K562 (cell line): ENCODE data around the gene GMEB1. TPM values are rescaled to one million over a fixed set of nuclear protein-coding genes. Genes with fewer than 3 reads are reported as not detected.

Experiments used
- MCM7 ChIP-seq, 2 experiments: fragments of 450-650 bp; IDR thresholded peaks; 2 replicates each; pipeline ENCODE4 v1.6.1; 2016 to 2018
- PHB ChIP-seq: fragments of 250-450 bp; sonication (Bioruptor Pico); IDR thresholded peaks from 2 replicates; pipeline ENCODE4 v1.5.0; 2021
- ZNF239 ChIP-seq: fragments of 250-450 bp; sonication (Bioruptor Pico); IDR thresholded peaks from 2 replicates; pipeline ENCODE4 v1.4.0; 2020; ENCODE audit warnings: mild to moderate bottlenecking
- ZNF316 ChIP-seq: fragments of 450-650 bp; IDR thresholded peaks from 2 replicates; pipeline ENCODE4 v1.6.1; 2016
- polyA plus RNA-seq, 8 experiments: library from polyadenylated mRNA; depleted of rRNA in 4 of 8; stranded (reverse) in 5 of 8; unstranded in 3 of 8; fragments of >200 nt; fragmentation: Nextera tagmentation in 2 of 8; fragmentation: Illumina TruSeq in 1 of 8; extraction: Ambion mirVana in 2 of 8; extraction: Trizol in 1 of 8; gene quantifications; 2 replicates each; pipeline versions ENCODE4 v1.2.1 to v1.2.3, GENCODE V29; 2011 to 2014; ENCODE audit warnings: inconsistent platforms in 1 of 8, missing spikeins in 1 of 8
- total RNA-seq, 7 experiments: library from RNA; depleted of rRNA in 6 of 7; stranded (reverse); fragments of >200 nt in 6 of 7; fragmentation: Illumina TruSeq in 2 of 7; extraction: Trizol in 2 of 7; gene quantifications; 2 replicates each; pipeline versions ENCODE4 v1.2.1 to v1.2.3, GENCODE V29; 2011 to 2021; ENCODE audit warnings: low replicate concordance in 1 of 7
- TF ChIP-seq, protein P1 (sequence below): fragments of 450-650 bp; IDR thresholded peaks from 2 replicates; pipeline ENCODE4 v1.6.1; 2016; ENCODE audit warnings: mild to moderate bottlenecking, moderate library complexity
- TF ChIP-seq, protein P2 (sequence below): fragments of 250-450 bp; sonication (Bioruptor Pico); IDR thresholded peaks from 2 replicates; pipeline ENCODE4 v1.8.0; 2022; ENCODE audit warnings: inconsistent platforms, mild to moderate bottlenecking, moderate library complexity, borderline replicate concordance
- TF ChIP-seq, protein P3 (sequence below): fragments of 250-450 bp; sonication (Bioruptor Pico); IDR thresholded peaks from 2 replicates; pipeline ENCODE4 v1.8.0; 2021; ENCODE audit warnings: borderline replicate concordance, mild to moderate bottlenecking, moderate library complexity; ENCODE audit not compliant: poor library complexity, severe bottlenecking
- TF ChIP-seq, protein P4 (sequence below): fragments of 250-450 bp; sonication (Bioruptor Pico); IDR thresholded peaks from 2 replicates; pipeline ENCODE4 v1.8.0; 2022; ENCODE audit warnings: moderate library complexity, mild to moderate bottlenecking, inconsistent platforms

GMEB1 gene
- total and polyA plus RNA-seq, 9 of the 15 experiments (the other 6 are each of a cell fraction or from before 2014, with no cell fraction given), result 6.6 to 17.5 (median 8.5) TPM

DNA sequence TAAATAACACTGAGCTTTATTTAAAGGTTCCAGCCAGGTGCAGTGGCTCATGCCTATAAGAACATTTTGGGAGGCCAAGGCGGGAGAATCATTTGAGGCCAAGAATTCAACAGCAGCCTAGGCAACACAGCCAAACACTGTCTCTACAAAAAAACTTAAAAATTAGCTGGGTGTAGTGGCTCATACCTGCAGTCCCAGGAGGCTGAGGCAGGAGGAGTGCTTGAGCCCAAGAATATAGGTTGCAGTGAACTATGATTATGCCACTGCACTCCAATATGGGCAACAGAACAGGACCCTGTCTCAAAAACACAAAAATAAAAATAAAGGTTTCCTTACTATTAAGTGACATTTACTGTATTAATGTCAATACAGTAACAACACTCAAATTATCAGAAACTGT, 27.8 kb upstream of the GMEB1 start (continued):
- TF ChIP-seq, protein P1, sequence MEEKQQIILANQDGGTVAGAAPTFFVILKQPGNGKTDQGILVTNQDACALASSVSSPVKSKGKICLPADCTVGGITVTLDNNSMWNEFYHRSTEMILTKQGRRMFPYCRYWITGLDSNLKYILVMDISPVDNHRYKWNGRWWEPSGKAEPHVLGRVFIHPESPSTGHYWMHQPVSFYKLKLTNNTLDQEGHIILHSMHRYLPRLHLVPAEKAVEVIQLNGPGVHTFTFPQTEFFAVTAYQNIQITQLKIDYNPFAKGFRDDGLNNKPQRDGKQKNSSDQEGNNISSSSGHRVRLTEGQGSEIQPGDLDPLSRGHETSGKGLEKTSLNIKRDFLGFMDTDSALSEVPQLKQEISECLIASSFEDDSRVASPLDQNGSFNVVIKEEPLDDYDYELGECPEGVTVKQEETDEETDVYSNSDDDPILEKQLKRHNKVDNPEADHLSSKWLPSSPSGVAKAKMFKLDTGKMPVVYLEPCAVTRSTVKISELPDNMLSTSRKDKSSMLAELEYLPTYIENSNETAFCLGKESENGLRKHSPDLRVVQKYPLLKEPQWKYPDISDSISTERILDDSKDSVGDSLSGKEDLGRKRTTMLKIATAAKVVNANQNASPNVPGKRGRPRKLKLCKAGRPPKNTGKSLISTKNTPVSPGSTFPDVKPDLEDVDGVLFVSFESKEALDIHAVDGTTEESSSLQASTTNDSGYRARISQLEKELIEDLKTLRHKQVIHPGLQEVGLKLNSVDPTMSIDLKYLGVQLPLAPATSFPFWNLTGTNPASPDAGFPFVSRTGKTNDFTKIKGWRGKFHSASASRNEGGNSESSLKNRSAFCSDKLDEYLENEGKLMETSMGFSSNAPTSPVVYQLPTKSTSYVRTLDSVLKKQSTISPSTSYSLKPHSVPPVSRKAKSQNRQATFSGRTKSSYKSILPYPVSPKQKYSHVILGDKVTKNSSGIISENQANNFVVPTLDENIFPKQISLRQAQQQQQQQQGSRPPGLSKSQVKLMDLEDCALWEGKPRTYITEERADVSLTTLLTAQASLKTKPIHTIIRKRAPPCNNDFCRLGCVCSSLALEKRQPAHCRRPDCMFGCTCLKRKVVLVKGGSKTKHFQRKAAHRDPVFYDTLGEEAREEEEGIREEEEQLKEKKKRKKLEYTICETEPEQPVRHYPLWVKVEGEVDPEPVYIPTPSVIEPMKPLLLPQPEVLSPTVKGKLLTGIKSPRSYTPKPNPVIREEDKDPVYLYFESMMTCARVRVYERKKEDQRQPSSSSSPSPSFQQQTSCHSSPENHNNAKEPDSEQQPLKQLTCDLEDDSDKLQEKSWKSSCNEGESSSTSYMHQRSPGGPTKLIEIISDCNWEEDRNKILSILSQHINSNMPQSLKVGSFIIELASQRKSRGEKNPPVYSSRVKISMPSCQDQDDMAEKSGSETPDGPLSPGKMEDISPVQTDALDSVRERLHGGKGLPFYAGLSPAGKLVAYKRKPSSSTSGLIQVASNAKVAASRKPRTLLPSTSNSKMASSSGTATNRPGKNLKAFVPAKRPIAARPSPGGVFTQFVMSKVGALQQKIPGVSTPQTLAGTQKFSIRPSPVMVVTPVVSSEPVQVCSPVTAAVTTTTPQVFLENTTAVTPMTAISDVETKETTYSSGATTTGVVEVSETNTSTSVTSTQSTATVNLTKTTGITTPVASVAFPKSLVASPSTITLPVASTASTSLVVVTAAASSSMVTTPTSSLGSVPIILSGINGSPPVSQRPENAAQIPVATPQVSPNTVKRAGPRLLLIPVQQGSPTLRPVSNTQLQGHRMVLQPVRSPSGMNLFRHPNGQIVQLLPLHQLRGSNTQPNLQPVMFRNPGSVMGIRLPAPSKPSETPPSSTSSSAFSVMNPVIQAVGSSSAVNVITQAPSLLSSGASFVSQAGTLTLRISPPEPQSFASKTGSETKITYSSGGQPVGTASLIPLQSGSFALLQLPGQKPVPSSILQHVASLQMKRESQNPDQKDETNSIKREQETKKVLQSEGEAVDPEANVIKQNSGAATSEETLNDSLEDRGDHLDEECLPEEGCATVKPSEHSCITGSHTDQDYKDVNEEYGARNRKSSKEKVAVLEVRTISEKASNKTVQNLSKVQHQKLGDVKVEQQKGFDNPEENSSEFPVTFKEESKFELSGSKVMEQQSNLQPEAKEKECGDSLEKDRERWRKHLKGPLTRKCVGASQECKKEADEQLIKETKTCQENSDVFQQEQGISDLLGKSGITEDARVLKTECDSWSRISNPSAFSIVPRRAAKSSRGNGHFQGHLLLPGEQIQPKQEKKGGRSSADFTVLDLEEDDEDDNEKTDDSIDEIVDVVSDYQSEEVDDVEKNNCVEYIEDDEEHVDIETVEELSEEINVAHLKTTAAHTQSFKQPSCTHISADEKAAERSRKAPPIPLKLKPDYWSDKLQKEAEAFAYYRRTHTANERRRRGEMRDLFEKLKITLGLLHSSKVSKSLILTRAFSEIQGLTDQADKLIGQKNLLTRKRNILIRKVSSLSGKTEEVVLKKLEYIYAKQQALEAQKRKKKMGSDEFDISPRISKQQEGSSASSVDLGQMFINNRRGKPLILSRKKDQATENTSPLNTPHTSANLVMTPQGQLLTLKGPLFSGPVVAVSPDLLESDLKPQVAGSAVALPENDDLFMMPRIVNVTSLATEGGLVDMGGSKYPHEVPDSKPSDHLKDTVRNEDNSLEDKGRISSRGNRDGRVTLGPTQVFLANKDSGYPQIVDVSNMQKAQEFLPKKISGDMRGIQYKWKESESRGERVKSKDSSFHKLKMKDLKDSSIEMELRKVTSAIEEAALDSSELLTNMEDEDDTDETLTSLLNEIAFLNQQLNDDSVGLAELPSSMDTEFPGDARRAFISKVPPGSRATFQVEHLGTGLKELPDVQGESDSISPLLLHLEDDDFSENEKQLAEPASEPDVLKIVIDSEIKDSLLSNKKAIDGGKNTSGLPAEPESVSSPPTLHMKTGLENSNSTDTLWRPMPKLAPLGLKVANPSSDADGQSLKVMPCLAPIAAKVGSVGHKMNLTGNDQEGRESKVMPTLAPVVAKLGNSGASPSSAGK, result no peak
- TF ChIP-seq ZNF239 (CRISPR knock-in tag) (no peak), MCM7 (IDR thresholded peaks at IDR 0.05) (no peak), ZNF316 (no peak), PHB (CRISPR knock-in tag) (no peak)
- TF ChIP-seq, protein P2, sequence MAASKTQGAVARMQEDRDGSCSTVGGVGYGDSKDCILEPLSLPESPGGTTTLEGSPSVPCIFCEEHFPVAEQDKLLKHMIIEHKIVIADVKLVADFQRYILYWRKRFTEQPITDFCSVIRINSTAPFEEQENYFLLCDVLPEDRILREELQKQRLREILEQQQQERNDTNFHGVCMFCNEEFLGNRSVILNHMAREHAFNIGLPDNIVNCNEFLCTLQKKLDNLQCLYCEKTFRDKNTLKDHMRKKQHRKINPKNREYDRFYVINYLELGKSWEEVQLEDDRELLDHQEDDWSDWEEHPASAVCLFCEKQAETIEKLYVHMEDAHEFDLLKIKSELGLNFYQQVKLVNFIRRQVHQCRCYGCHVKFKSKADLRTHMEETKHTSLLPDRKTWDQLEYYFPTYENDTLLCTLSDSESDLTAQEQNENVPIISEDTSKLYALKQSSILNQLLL (CRISPR knock-in tag), result no peak
- TF ChIP-seq, protein P3, sequence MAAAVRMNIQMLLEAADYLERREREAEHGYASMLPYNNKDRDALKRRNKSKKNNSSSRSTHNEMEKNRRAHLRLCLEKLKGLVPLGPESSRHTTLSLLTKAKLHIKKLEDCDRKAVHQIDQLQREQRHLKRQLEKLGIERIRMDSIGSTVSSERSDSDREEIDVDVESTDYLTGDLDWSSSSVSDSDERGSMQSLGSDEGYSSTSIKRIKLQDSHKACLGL (CRISPR knock-in tag), result no peak
- TF ChIP-seq, protein P4, sequence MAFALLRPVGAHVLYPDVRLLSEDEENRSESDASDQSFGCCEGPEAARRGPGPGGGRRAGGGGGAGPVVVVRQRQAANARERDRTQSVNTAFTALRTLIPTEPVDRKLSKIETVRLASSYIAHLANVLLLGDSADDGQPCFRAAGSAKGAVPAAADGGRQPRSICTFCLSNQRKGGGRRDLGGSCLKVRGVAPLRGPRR (CRISPR knock-in tag), result no peak
- TF ChIP-seq, all 486 proteins: peak for 5
